ENCODE results near the gene BRD4. TPM values are rescaled to one million over a fixed set of nuclear protein-coding genes. Genes with fewer than 3 reads are reported as not detected.

Gene BRD4
- total RNA-seq, 2 experiments from 2014 or later: 94.5 to 103 TPM

GRCh38 chr19:15199661-15200552 lies 132.4 kb downstream of the BRD4 start:
- DNase-seq: no peak
- Mint-ChIP-seq H3K9me3 (no peaks in the 10 kb centered on the region), H3K36me3 (no peaks in the 10 kb centered on the region), H3K27me3 (peaks cover 47% of the 10 kb centered on the region), H3K4me1 (ENCODE audit: low read depth) (peaks cover 9% of the 10 kb centered on the region), H3K27ac (no peak overlapping the region), H3K4me3 (no peak overlapping the region)
- ChIA-PET CTCF (interaction anchor here (1.0 kb wide), 1 partner anchor 356 kb away, joined by 3 read pairs; no protein-coding TSS in a partner anchor), POLR2A (no interaction called here)
- intact Hi-C loops (cut with micrococcal nuclease): no loop called here

GRCh38 chr19:15198951-15199660 lies 133.2 kb downstream of the BRD4 start:
- POLR2A ChIA-PET: interaction anchor here (0.6 kb wide), 1 partner anchor 13 kb away, joined by 3 read pairs; no protein-coding TSS in a partner anchor
- Mint-ChIP-seq H3K36me3 (no peaks in the 10 kb centered on the region), H3K9me3 (no peaks in the 10 kb centered on the region), H3K4me1 (ENCODE audit: low read depth) (peaks cover 13% of the 10 kb centered on the region), H3K4me3 (no peak overlapping the region), H3K27ac (no peak overlapping the region), H3K27me3 (peaks cover 53% of the 10 kb centered on the region)
- intact Hi-C loops (cut with micrococcal nuclease): no loop called here
- no peak for DNase-seq
- CTCF ChIA-PET: interaction anchor here (1.0 to 1.1 kb wide), 2 partner anchors 38 to 357 kb away, joined by 3 read pairs; no protein-coding TSS in a partner anchor

GRCh38 chr19:15197942-15198341 lies 134.4 kb downstream of the BRD4 start:
- no peak for DNase-seq
- ChIA-PET POLR2A (no interaction called here), CTCF (interaction anchor here (1.1 kb wide), 1 partner anchor 37 kb away, joined by 3 read pairs; no protein-coding TSS in a partner anchor)
- peaks cover 13% of the 10 kb centered on the region for H3K4me1 Mint-ChIP-seq (ENCODE audit: low read depth)
- intact Hi-C loops (cut with micrococcal nuclease): no loop called here
- H3K27me3 Mint-ChIP-seq: peaks cover 55% of the 10 kb centered on the region
- no peaks in the 10 kb centered on the region for H3K36me3 Mint-ChIP-seq
- no peaks in the 10 kb centered on the region for H3K9me3 Mint-ChIP-seq
- H3K4me3 Mint-ChIP-seq: no peak overlapping the region
- no peak overlapping the region for H3K27ac Mint-ChIP-seq

DNA sequence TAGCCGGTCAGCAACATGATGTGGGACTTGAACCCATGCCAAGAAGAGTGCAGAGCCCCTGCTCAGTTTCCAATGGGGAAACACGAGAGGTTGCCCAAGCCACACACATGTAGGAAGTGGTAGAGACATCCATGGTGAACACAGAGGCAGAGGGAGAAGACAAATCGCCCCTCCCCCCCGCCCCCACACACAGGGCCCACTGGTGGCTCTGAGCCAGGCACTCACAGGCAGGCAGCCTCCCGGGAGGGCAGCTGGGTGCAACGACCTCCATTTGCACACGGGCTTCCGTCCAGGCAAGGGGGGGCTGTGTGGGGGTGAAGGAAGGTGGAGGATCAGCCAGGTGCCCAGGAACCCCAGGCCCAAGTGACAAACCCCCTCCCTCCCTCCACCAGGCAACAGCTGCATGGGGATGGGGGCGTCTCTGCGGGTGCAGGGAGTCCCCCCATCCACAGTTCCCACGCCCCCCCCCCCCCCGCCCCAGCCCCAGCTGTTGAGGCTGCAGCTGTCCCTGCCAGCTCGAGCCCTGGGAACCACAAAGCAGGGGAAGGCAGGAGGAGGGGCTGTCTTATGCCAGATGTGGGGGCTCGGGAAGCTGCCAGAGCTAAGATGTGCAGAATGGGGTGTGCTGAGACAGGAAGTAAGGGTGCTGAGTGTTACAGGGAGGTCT lies 134.9 kb downstream of the BRD4 start:
- Mint-ChIP-seq H3K27ac (no peak overlapping the region), H3K4me3 (no peak overlapping the region), H3K36me3 (no peaks in the 10 kb centered on the region), H3K4me1 (ENCODE audit: low read depth) (peaks cover 13% of the 10 kb centered on the region), H3K27me3 (peaks cover 55% of the 10 kb centered on the region), H3K9me3 (no peaks in the 10 kb centered on the region)
- intact Hi-C loops (cut with micrococcal nuclease): no loop called here
- ChIA-PET CTCF (interaction anchor here (0.6 kb wide), 1 partner anchor 33 kb away, joined by 7 read pairs; no protein-coding TSS in a partner anchor), POLR2A (no interaction called here)
- no peak for DNase-seq

GRCh38 chr19:15196360-15197005 lies 135.9 kb downstream of the BRD4 start:
- Mint-ChIP-seq H3K27me3 (peaks cover 61% of the 10 kb centered on the region), H3K36me3 (no peaks in the 10 kb centered on the region), H3K4me1 (ENCODE audit: low read depth) (peaks cover 13% of the 10 kb centered on the region), H3K9me3 (no peaks in the 10 kb centered on the region), H3K27ac (no peak overlapping the region), H3K4me3 (no peak overlapping the region)
- ChIA-PET POLR2A (no interaction called here), CTCF (interaction anchor here (0.9 kb wide), 1 partner anchor 78 kb away, joined by 3 read pairs; no protein-coding TSS in a partner anchor)
- intact Hi-C loops (cut with micrococcal nuclease): no loop called here
- no peak for DNase-seq

DNA sequence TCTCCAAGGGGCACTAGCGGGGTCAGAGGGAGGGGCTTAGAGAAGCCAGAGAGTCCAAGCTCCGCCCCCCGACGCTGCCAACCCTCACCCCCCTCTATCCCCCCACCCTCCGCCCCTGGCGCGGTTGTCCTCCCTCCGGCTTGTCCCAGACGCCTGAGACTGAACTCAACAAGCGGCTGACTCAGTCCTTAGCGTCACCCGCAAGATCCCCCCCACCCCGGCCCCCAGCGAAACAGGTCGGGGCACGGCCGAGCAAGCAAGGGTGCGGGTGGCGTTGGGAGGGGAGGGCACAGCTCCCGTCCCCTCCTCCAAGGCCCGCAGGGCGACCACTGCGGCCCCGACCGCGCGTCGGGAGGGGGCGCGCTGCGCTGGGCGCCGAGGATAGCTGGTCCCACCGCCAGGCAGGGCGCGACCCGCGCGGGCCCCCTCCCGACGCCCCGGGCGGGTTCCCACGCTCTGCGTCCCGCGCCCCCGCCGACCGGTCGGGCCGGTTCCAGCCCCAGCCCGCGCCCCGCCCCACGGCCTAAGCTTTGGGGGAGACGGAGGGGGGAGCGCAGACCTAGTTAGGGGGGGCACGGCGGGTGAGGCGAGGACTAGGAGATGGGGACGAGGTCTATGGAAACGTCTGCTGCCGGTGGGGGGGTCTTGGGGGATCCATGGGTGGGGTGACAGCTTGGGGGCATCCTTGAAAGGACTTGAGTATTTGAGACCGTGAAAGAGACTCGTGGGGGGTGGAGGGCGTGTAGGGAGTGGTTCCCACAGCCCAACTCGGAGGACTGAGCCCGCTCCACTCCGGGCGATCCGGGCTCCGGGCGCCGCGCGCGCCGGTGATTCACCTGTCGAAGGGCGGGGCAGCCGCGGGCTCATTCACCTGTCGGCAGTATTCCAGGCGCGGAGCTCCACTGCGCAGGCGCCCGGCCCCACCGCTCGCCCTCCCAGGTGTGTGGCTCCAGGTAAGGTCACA lies 136.7 kb downstream of the BRD4 start:
- intact Hi-C loops (cut with micrococcal nuclease): no loop called here

DNA sequence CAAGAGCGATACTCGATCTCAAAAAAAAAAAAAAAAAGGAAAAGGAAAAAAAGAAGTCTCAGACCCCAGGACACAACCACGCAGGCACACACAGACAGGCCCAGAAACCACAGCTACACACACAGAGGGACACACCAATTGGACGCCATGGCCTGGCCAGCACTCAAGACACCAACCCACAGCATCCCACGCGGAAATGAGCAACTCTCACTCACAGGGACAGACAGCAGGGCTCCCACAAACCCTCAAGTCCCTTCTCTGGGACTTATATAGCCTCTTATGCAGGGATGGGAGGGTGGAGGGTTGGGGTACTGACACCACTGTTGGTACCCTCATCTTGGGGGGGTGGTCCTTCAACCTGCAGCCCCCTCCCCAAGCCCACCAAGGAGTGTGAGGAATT lies 137.4 kb downstream of the BRD4 start:
- Mint-ChIP-seq H3K4me1 (ENCODE audit: low read depth) (peaks cover 11% of the 10 kb centered on the region), H3K27me3 (peaks cover 60% of the 10 kb centered on the region), H3K4me3 (no peak overlapping the region), H3K27ac (no peak overlapping the region), H3K9me3 (no peaks in the 10 kb centered on the region), H3K36me3 (no peaks in the 10 kb centered on the region)
- DNase-seq: no peak
- ChIA-PET CTCF (no interaction called here), POLR2A (no interaction called here)
- intact Hi-C loops (cut with micrococcal nuclease): no loop called here

More for the DNA sequence above, 136.7 kb downstream of the BRD4 start:
- H3K9me3 Mint-ChIP-seq: no peaks in the 10 kb centered on the region
- DNase-seq: peak; percentile 19
- POLR2A ChIA-PET: no interaction called here
- no peak overlapping the region for H3K4me3 Mint-ChIP-seq
- no peak overlapping the region for H3K27ac Mint-ChIP-seq
- peaks cover 11% of the 10 kb centered on the region for H3K4me1 Mint-ChIP-seq (ENCODE audit: low read depth)
- no peaks in the 10 kb centered on the region for H3K36me3 Mint-ChIP-seq
- H3K27me3 Mint-ChIP-seq: peaks cover 60% of the 10 kb centered on the region
- CTCF ChIA-PET: no interaction called here

GRCh38 chr19:15191982-15192381 lies 140.4 kb downstream of the BRD4 start:
- H3K36me3 Mint-ChIP-seq: no peaks in the 10 kb centered on the region
- no peak overlapping the region for H3K27ac Mint-ChIP-seq
- no peak overlapping the region for H3K4me3 Mint-ChIP-seq
- peaks cover 42% of the 10 kb centered on the region for H3K27me3 Mint-ChIP-seq
- DNase-seq: no peak
- peaks cover 4% of the 10 kb centered on the region for H3K4me1 Mint-ChIP-seq (ENCODE audit: low read depth)
- ChIA-PET CTCF (no interaction called here), POLR2A (no interaction called here)
- H3K9me3 Mint-ChIP-seq: no peaks in the 10 kb centered on the region
- intact Hi-C loops (cut with micrococcal nuclease): no loop called here

DNA sequence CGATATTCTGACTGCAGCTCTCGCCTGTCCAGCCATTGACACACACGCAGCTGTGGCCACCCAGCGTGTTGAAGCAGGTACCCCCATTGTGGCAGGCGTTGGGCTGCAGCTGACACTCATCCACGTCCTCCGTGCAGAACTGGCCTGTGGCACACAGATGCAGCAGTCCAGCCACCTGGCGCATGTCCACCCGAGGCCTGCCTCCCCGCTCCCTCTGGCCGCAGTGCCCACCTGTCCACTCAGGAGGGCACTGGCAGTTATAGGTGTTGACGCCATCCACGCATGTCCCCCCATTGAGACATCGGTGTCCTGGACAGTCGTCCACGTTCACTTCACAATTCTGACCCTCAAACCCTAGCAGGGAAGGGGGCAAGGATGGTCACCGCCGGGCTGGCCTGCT lies 140.8 kb downstream of the BRD4 start:
- no peak overlapping the region for H3K4me3 Mint-ChIP-seq
- peaks cover 4% of the 10 kb centered on the region for H3K4me1 Mint-ChIP-seq (ENCODE audit: low read depth)
- intact Hi-C loops (cut with micrococcal nuclease): no loop called here
- H3K9me3 Mint-ChIP-seq: no peaks in the 10 kb centered on the region
- peaks cover 38% of the 10 kb centered on the region for H3K27me3 Mint-ChIP-seq
- no peaks in the 10 kb centered on the region for H3K36me3 Mint-ChIP-seq
- ChIA-PET POLR2A (no interaction called here), CTCF (no interaction called here)
- H3K27ac Mint-ChIP-seq: no peak overlapping the region
- no peak for DNase-seq

DNA sequence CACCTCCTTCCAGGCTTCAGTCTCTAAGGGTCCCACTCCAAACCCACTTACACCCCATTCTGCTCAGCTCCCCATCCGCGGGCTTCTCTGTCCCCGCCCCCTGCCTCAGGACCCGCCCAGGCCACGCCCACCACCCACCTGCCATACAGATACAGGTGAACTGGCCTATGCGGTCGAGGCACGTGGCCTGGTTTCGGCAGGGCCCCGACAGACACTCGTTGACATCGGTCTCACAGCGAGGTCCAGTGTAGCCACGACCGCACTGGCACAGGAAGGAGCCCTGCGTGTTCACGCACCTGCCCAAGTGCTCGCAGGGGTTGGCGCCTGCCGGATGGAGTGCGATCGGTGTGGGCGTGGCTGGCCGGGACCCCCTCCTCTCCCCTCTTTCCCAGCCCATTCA lies 143.5 kb downstream of the BRD4 start:
- H3K4me3 Mint-ChIP-seq: no peak overlapping the region
- H3K4me1 Mint-ChIP-seq (ENCODE audit: low read depth): no peaks in the 10 kb centered on the region
- H3K27me3 Mint-ChIP-seq: peaks cover 18% of the 10 kb centered on the region
- no peaks in the 10 kb centered on the region for H3K9me3 Mint-ChIP-seq
- H3K27ac Mint-ChIP-seq: no peak overlapping the region
- no peaks in the 10 kb centered on the region for H3K36me3 Mint-ChIP-seq
- POLR2A ChIA-PET: no interaction called here
- DNase-seq: no peak
- intact Hi-C loops (cut with micrococcal nuclease): no loop called here
- CTCF ChIA-PET: no interaction called here

Measured in activated CD4-positive, alpha-beta memory T cell treated with anti-CD3 and anti-CD28 coated beads for 36 hours (primary cell).